Lung (tissue), 12 donors: ENCODE results near the gene RNFT2. TPM values are rescaled to one million over a fixed set of nuclear protein-coding genes. Genes with fewer than 3 reads are reported as not detected.
A peak's percentile ranks its signal among the peaks of the same experiment; 100 is the strongest.

ENCODE experiments used
- ATAC-seq: fragments of 200-7000 bp; cut with Tn5 transposase; one replicate; pipeline ENCODE4 v1.9.1; 2020; ENCODE audit warnings: moderate number of reproducible peaks; ENCODE audit not compliant: insufficient read depth, low FRiP score
- DNase-seq, 3 donors: peaks; one replicate each; pipeline ENCODE4 v3.0.0-alpha.2; 2013 to 2017
- H3K27ac ChIP-seq, 2 donors: one replicate each; pipeline ENCODE4 v1.5.1; 2013; ENCODE audit warnings: mild to moderate bottlenecking in 2 of 2, moderate library complexity in 2 of 2, control low read depth in 1 of 2, inconsistent platforms in 1 of 2, low read depth in 1 of 2, low read length in 1 of 2
- H3K27me3 ChIP-seq, 3 donors: one replicate each; pipeline ENCODE4 v1.5.1; 2013; ENCODE audit warnings: low read length in 2 of 3; ENCODE audit not compliant: control insufficient read depth in 3 of 3, insufficient read depth in 3 of 3
- H3K36me3 ChIP-seq, 4 donors: one replicate each; pipeline ENCODE4 v1.5.1; 2013; ENCODE audit warnings: low read length in 4 of 4, mild to moderate bottlenecking in 1 of 4, moderate library complexity in 1 of 4; ENCODE audit not compliant: control insufficient read depth in 4 of 4, insufficient read depth in 4 of 4
- H3K4me1 ChIP-seq, 5 donors: one replicate each; pipeline ENCODE4 v1.5.1; 2013; ENCODE audit warnings: low read length in 5 of 5, mild to moderate bottlenecking in 2 of 5, moderate library complexity in 1 of 5; ENCODE audit not compliant: control insufficient read depth in 5 of 5, insufficient read depth in 5 of 5
- H3K4me3 ChIP-seq: one replicate; pipeline ENCODE4 v1.5.1; 2013; ENCODE audit warnings: mild to moderate bottlenecking, control low read depth, moderate library complexity
- H3K9ac ChIP-seq, 2 donors: one replicate each; pipeline ENCODE4 v1.5.1; 2013; ENCODE audit warnings: low read length in 2 of 2, control low read depth in 1 of 2; ENCODE audit not compliant: insufficient read depth in 1 of 2
- H3K9me3 ChIP-seq, 4 donors: one replicate each; pipeline ENCODE4 v1.5.1; 2013; ENCODE audit warnings: low read length in 3 of 4, mild to moderate bottlenecking in 1 of 4, moderate library complexity in 1 of 4; ENCODE audit not compliant: control insufficient read depth in 4 of 4, insufficient read depth in 3 of 4
- WGBS, 2 donors: extraction: QIAGEN DNeasy Blood & Tissue Kit; methylation state at CpG; one replicate each; pipeline ENCODE4 v1.1.7; 2013; 5-methylcytosine and 5-hydroxymethylcytosine counted together
- polyA plus RNA-seq, 2 donors: library from polyadenylated mRNA; stranded (reverse); fragments of 200-250 nt; gene quantifications; one replicate each; pipeline ENCODE4 v1.2.1, GENCODE V29; 2013
- total RNA-seq, 2 donors: library from RNA; depleted of rRNA in 1 of 2; stranded (reverse); fragments of >200 nt in 1 of 2; gene quantifications; one replicate each; pipeline ENCODE4 v1.2.1, GENCODE V29; 2014 to 2021
- TF ChIP-seq, protein P1 (sequence below): IDR thresholded peaks from 2 replicates; pipeline ENCODE4 v1.5.1; 2012; ENCODE audit warnings: mild to moderate bottlenecking; ENCODE audit errors: control extremely low read depth, extremely low read depth
- donor health status: control.
- donor health status: control.
- donor health status: Bipolar disorder and iron deficiency.
- donor health status: healthy.
- donor health status: DM: yes; HTN: yes; CAD: no.

Gene RNFT2
- total and polyA plus RNA-seq, 4 donors: 0.37 to 4.9 (median 2.2) TPM

DNA sequence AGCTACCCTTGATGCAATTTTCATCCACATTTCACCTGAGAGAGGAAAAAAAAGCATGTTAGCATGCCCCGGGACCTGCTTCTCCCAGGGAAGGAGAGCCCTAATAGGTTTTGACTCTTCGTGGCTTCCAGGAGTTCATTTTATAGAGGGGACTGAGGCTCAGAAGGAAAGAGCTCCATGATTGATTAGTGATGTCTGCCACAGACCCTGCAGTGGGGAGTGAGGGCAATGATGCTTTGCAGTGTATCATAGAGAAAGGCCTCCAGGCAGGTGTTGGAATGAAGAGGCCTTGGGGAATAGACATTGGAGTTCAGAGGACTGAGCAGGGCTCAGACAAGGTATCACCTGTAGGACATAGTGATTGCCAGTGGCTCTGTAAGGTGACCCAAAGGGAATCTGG is 41.5 kb downstream of the RNFT2 start:
- no peak for ATAC-seq

DNA sequence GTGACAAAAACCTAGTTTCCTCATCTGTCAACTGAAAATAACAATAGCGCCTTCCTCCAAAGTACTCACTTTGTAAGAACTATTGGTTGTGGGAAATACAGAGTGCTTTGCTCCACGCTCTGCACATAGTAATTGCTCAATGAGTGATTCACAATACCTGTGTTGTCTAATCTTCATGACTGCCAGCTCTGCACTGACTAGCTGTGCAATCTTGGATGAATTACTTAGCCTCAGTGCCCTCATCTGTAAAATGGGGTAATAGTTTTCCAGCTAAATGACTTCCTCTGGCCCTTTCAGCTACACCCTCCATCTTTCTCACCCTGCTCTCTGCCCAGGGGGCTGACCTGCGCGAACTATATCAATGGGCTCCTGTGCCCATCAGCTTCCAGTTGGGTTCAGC is 42.8 kb downstream of the RNFT2 start:
- peaks cover 0 to 2% (median 0%) of the 10 kb centered on the region in 4 donors for H3K9me3 ChIP-seq
- ATAC-seq: no peak
- H3K27ac ChIP-seq: no peak overlapping the region
- H3K9ac ChIP-seq: no peak overlapping the region
- no peak for DNase-seq
- H3K4me3 ChIP-seq: no peak overlapping the region
- 73 to 85% methylated on average over 4 of the region's 4 CpGs for WGBS, 2 donors
- no peaks in the 10 kb centered on the region for H3K4me1 ChIP-seq
- TF ChIP-seq, protein P1, sequence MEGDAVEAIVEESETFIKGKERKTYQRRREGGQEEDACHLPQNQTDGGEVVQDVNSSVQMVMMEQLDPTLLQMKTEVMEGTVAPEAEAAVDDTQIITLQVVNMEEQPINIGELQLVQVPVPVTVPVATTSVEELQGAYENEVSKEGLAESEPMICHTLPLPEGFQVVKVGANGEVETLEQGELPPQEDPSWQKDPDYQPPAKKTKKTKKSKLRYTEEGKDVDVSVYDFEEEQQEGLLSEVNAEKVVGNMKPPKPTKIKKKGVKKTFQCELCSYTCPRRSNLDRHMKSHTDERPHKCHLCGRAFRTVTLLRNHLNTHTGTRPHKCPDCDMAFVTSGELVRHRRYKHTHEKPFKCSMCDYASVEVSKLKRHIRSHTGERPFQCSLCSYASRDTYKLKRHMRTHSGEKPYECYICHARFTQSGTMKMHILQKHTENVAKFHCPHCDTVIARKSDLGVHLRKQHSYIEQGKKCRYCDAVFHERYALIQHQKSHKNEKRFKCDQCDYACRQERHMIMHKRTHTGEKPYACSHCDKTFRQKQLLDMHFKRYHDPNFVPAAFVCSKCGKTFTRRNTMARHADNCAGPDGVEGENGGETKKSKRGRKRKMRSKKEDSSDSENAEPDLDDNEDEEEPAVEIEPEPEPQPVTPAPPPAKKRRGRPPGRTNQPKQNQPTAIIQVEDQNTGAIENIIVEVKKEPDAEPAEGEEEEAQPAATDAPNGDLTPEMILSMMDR: no peak
- H3K36me3 ChIP-seq: no peaks in the 10 kb centered on the region
- H3K27me3 ChIP-seq: no peaks in the 10 kb centered on the region

More for the DNA sequence above, 41.5 kb downstream of the RNFT2 start:
- DNase-seq: no peak
- Histone ChIP-seq H3K4me3 (no peak overlapping the region), H3K36me3 (no peaks in the 10 kb centered on the region), H3K9ac (no peak overlapping the region), H3K9me3 (peaks cover 0 to 2% (median 0%) of the 10 kb centered on the region in 4 donors), H3K27me3 (no peaks in the 10 kb centered on the region), H3K4me1 (no peaks in the 10 kb centered on the region), H3K27ac (no peak overlapping the region)
- TF ChIP-seq, protein P1: no peak
- 91 to 96% methylated on average over 2 of the region's 2 CpGs for WGBS, 2 donors

DNA sequence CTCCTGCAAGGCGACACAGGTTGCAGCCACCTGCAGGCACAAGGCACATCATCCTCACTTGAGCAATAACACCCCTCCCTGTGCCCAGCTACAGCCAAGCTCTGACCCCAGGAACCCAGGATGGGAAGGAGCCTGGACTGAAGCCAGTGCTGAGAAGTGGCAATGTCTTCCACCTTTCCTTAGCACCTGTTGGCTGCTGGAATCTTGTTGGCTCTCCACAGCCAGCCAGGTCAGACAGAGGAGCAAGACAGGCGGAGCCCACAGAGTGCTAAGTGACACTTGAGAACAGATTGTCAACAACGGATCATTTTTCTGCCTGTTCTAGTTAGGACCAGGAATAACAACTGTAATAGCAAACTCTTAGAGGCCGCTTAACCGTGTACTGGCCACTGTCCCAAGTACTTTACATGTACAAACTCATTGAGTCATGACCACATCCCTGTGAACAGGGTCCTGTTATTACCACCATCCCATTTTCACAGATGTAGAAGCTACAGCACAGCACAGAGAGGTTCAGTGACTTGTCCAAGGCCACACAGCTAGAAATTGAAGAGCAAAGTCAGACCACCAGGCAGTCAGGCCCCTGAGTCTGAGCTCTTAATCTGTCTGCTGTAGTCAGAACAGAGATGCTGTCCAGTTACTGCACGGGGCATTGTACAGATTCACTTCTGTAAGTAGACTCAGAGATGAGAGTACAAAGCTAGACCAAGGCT is 45.6 kb downstream of the RNFT2 start:
- H3K4me1 ChIP-seq: no peaks in the 10 kb centered on the region
- ATAC-seq: peak; percentile 59
- DNase-seq: peak; percentile 10 to 58 (median 27)
- H3K9me3 ChIP-seq: peaks cover 0 to 2% (median 0%) of the 10 kb centered on the region in 4 donors
- 72 to 90% methylated on average over 6 of the region's 6 CpGs for WGBS, 2 donors
- no peak overlapping the region for H3K27ac ChIP-seq
- H3K4me3 ChIP-seq: no peak overlapping the region
- no peaks in the 10 kb centered on the region for H3K27me3 ChIP-seq
- no peak overlapping the region for H3K9ac ChIP-seq
- no peaks in the 10 kb centered on the region for H3K36me3 ChIP-seq
- TF ChIP-seq, protein P1: no peak
